ENCODE results near the gene CMTM4.

Gene CMTM4

DNA sequence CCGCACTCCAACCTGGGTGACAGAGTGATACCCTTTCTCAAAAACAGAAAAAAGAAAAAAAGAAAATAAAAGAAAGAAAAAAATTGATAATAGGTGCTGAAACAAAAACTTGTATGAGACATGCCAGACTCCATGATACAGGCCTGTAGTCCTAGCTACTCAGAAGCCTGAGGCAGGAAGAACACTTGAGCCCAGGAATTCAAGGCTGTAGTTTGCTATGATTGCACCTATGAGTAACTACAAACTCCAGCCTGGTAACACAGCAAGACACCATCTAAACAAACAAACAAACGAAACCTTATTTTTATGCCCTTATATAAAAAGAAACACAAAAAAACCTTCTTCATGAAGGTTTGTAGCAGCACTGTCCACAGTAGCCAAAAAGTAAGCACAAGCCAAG, 5.0 kb upstream of the CMTM4 start:
- no peak overlapping the region for H3K4me3 ChIP-seq (ENCODE audit: low read depth in 1 of 2, low read length in 2 of 2)
- H3K4me1 ChIP-seq (ENCODE audit: insufficient read depth, low read length): peaks cover 7% of the 10 kb centered on the region
- TF ChIP-seq, protein P1, sequence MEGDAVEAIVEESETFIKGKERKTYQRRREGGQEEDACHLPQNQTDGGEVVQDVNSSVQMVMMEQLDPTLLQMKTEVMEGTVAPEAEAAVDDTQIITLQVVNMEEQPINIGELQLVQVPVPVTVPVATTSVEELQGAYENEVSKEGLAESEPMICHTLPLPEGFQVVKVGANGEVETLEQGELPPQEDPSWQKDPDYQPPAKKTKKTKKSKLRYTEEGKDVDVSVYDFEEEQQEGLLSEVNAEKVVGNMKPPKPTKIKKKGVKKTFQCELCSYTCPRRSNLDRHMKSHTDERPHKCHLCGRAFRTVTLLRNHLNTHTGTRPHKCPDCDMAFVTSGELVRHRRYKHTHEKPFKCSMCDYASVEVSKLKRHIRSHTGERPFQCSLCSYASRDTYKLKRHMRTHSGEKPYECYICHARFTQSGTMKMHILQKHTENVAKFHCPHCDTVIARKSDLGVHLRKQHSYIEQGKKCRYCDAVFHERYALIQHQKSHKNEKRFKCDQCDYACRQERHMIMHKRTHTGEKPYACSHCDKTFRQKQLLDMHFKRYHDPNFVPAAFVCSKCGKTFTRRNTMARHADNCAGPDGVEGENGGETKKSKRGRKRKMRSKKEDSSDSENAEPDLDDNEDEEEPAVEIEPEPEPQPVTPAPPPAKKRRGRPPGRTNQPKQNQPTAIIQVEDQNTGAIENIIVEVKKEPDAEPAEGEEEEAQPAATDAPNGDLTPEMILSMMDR (IDR thresholded peaks at IDR 0.05; ENCODE audit: borderline replicate concordance, extremely low read depth, low read length, poor library complexity, severe bottlenecking): no peak
- TF ChIP-seq EZH2 (IDR thresholded peaks at IDR 0.05; ENCODE audit: borderline replicate concordance, low read depth, low read length, severe bottlenecking): no peak
- no peaks in the 10 kb centered on the region for H3K79me2 ChIP-seq (ENCODE audit: insufficient read depth, low read length)
- no peak overlapping the region for H3K27ac ChIP-seq (ENCODE audit: low read length)
- ATAC-seq (ENCODE audit: insufficient read depth, low read depth): no peak
- H3K27me3 ChIP-seq (ENCODE audit: insufficient read depth, low read length, poor library complexity): peaks cover 4% of the 10 kb centered on the region
- no peak overlapping the region for H3K9ac ChIP-seq (ENCODE audit: low read depth, low read length)
- no peak for DNase-seq
- H2AFZ ChIP-seq (ENCODE audit: low read depth, low read length): no peak overlapping the region
- no peaks in the 10 kb centered on the region for H3K9me3 ChIP-seq (ENCODE audit: insufficient read depth, low read length, severe bottlenecking)
- H3K36me3 ChIP-seq (ENCODE audit: insufficient read depth, low read length): no peaks in the 10 kb centered on the region
- no peak overlapping the region for H3K4me2 ChIP-seq (ENCODE audit: insufficient read depth, low read length)
- no peaks in the 10 kb centered on the region for H4K20me1 ChIP-seq (ENCODE audit: insufficient read depth, low read length)

DNA sequence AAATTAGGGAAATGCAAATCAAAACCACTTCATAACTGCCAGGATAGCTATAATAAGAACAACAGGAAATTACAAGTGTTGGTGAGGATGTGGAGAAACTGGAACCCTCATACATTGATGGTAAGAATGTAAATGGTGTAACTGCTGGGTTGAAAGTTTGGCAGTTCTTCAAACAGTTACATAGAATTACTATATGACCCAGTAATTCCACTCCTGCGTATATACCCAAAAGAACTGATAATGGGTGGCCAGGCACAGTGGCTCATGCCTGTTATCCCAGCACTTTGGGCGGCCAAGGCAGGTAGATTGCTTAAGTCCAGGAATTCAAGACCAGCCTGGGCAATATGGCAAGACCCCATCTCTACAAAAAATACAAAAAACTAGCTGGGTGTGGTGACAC, 4.5 kb upstream of the CMTM4 start:
- no peaks in the 10 kb centered on the region for H3K79me2 ChIP-seq (ENCODE audit: insufficient read depth, low read length)
- ATAC-seq (ENCODE audit: insufficient read depth, low read depth): no peak
- no peak overlapping the region for H2AFZ ChIP-seq (ENCODE audit: low read depth, low read length)
- H3K4me3 ChIP-seq (ENCODE audit: low read depth in 1 of 2, low read length in 2 of 2): no peak overlapping the region
- no peak overlapping the region for H3K9ac ChIP-seq (ENCODE audit: low read depth, low read length)
- no peak overlapping the region for H3K27ac ChIP-seq (ENCODE audit: low read length)
- TF ChIP-seq EZH2 (IDR thresholded peaks at IDR 0.05; ENCODE audit: borderline replicate concordance, low read depth, low read length, severe bottlenecking): no peak
- TF ChIP-seq, protein P1 (IDR thresholded peaks at IDR 0.05; ENCODE audit: borderline replicate concordance, extremely low read depth, low read length, poor library complexity, severe bottlenecking): no peak
- H3K36me3 ChIP-seq (ENCODE audit: insufficient read depth, low read length): no peaks in the 10 kb centered on the region
- no peak for DNase-seq
- H3K4me2 ChIP-seq (ENCODE audit: insufficient read depth, low read length): no peak overlapping the region
- peaks cover 10% of the 10 kb centered on the region for H3K4me1 ChIP-seq (ENCODE audit: insufficient read depth, low read length)
- H3K27me3 ChIP-seq (ENCODE audit: insufficient read depth, low read length, poor library complexity): peaks cover 4% of the 10 kb centered on the region
- H3K9me3 ChIP-seq (ENCODE audit: insufficient read depth, low read length, severe bottlenecking): no peaks in the 10 kb centered on the region
- peaks cover 1% of the 10 kb centered on the region; the same call in 1 of the 2 replicates for H4K20me1 ChIP-seq (ENCODE audit: insufficient read depth, low read length)

DNA sequence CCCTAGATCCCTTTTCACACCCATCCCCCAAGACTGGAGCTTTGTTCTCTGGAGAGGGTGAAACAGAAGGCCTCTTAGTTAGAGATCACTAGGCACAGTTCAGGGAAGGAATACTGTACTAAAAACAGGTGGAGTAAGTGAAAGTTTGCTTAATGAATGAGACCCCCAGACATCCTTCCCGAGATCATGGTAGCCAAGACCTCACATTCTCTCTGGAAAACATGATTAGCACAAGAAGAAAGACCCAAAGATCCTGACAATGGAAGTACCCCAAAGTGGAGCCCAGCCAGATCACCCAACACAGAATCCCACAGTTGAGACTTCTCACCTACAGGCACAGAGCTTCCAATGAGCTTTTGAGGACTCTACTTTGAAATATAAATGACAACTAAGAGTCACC, 3.4 kb upstream of the CMTM4 start:
- TF ChIP-seq, protein P1 (IDR thresholded peaks at IDR 0.05; ENCODE audit: borderline replicate concordance, extremely low read depth, low read length, poor library complexity, severe bottlenecking): no peak
- no peak for TF ChIP-seq EZH2 (IDR thresholded peaks at IDR 0.05; ENCODE audit: borderline replicate concordance, low read depth, low read length, severe bottlenecking)
- no peak overlapping the region for H3K27ac ChIP-seq (ENCODE audit: low read length)
- no peak overlapping the region for H3K4me3 ChIP-seq (ENCODE audit: low read depth in 1 of 2, low read length in 2 of 2)
- H3K79me2 ChIP-seq (ENCODE audit: insufficient read depth, low read length): no peaks in the 10 kb centered on the region
- peaks cover 22% of the 10 kb centered on the region for H3K4me1 ChIP-seq (ENCODE audit: insufficient read depth, low read length)
- H3K4me2 ChIP-seq (ENCODE audit: insufficient read depth, low read length): no peak overlapping the region
- ATAC-seq (ENCODE audit: insufficient read depth, low read depth): no peak
- peaks cover 8% of the 10 kb centered on the region; the same call in 1 of the 2 replicates for H4K20me1 ChIP-seq (ENCODE audit: insufficient read depth, low read length)
- peaks cover 8% of the 10 kb centered on the region for H3K27me3 ChIP-seq (ENCODE audit: insufficient read depth, low read length, poor library complexity)
- no peak overlapping the region for H3K9ac ChIP-seq (ENCODE audit: low read depth, low read length)
- no peak overlapping the region for H2AFZ ChIP-seq (ENCODE audit: low read depth, low read length)
- DNase-seq: no peak
- H3K36me3 ChIP-seq (ENCODE audit: insufficient read depth, low read length): no peaks in the 10 kb centered on the region
- no peaks in the 10 kb centered on the region for H3K9me3 ChIP-seq (ENCODE audit: insufficient read depth, low read length, severe bottlenecking)

DNA sequence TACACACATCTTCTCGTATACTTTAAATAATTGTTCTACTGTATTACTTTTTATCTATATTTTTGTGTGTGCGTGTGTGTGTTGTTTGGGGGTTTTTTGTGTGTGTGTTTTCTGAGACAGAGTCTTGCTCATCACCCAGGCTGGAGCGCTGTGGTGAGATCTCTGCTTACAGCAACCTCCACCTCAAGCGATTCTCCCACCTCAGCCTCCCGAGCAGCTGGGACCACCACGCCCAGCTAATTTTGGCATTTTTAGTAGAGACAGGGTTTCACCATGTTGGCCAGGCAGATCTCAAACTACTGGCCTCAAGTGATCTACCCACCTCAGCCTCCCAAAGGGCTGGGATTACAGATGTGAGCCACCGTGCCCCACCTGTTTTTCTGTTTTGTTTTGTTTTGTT, 1.5 kb upstream of the CMTM4 start:
- H3K27me3 ChIP-seq (ENCODE audit: insufficient read depth, low read length, poor library complexity): peaks cover 4% of the 10 kb centered on the region
- DNase-seq: no peak
- no peak for ATAC-seq (ENCODE audit: insufficient read depth, low read depth)
- no peaks in the 10 kb centered on the region for H3K36me3 ChIP-seq (ENCODE audit: insufficient read depth, low read length)
- H3K4me1 ChIP-seq (ENCODE audit: insufficient read depth, low read length): peaks cover 22% of the 10 kb centered on the region
- H3K4me2 ChIP-seq (ENCODE audit: insufficient read depth, low read length): no peak overlapping the region
- H3K79me2 ChIP-seq (ENCODE audit: insufficient read depth, low read length): no peaks in the 10 kb centered on the region
- H2AFZ ChIP-seq (ENCODE audit: low read depth, low read length): no peak overlapping the region
- no peak overlapping the region for H3K9ac ChIP-seq (ENCODE audit: low read depth, low read length)
- H4K20me1 ChIP-seq (ENCODE audit: insufficient read depth, low read length): peaks cover 8% of the 10 kb centered on the region; the same call in 1 of the 2 replicates
- H3K9me3 ChIP-seq (ENCODE audit: insufficient read depth, low read length, severe bottlenecking): no peaks in the 10 kb centered on the region
- TF ChIP-seq, protein P1 (IDR thresholded peaks at IDR 0.05; ENCODE audit: borderline replicate concordance, extremely low read depth, low read length, poor library complexity, severe bottlenecking): no peak
- TF ChIP-seq EZH2 (IDR thresholded peaks at IDR 0.05; ENCODE audit: borderline replicate concordance, low read depth, low read length, severe bottlenecking): no peak
- no peak overlapping the region for H3K4me3 ChIP-seq (ENCODE audit: low read depth in 1 of 2, low read length in 2 of 2)
- no peak overlapping the region for H3K27ac ChIP-seq (ENCODE audit: low read length)

Data from DND-41 (cell line).